Endothelial cell of umbilical vein (primary cell): Measurements from ENCODE around the gene MLC1. TPM values are rescaled to one million over a fixed set of nuclear protein-coding genes. Genes with fewer than 3 reads are reported as not detected.

Source experiments
- BruUV-seq: library from RNA; stranded (reverse); fragments of 400-500 nt; replicated peaks from 2 replicates; lab custom pipeline; 2021; lab: Mats Ljungman, UMichigan
- CTCF ChIA-PET: fragments of 300-600, 350-600 bp; sonication (Branson Sonifier 250); formaldehyde crosslinking; loops from one replicate; lab custom pipeline; 2021; ENCODE audit warnings: antibody characterized with exemption, inconsistent platforms; lab: Charles Lee
- POLR2A ChIA-PET: fragments of 300-600, 350-600 bp; sonication (Branson Sonifier 250); formaldehyde crosslinking; loops from one replicate; lab custom pipeline; 2021; ENCODE audit warnings: antibody characterized with exemption, inconsistent platforms; lab: Charles Lee
- DNase-seq: peaks from one replicate; pipeline ENCODE4 v3.0.0-alpha.2; 2011; ENCODE audit warnings: low read depth, low spot score
- FAIRE-seq: peaks from 2 replicates; lab custom pipeline; 2011; peaks lifted over from hg19 to GRCh38; lab: Jason Lieb, UNC
- H2AFZ ChIP-seq: 2 replicates; pipeline ENCODE4 v1.6.0; 2012; ENCODE audit warnings: low read depth, low read length, control low read depth, inconsistent platforms
- H3K27ac ChIP-seq: 2 replicates; pipeline ENCODE4 v1.5.1; 2011; ENCODE audit warnings: low read depth, mild to moderate bottlenecking, control low read depth, low read length, moderate library complexity; ENCODE audit not compliant: insufficient read depth
- H3K27me3 ChIP-seq, 2 experiments: 2 replicates each; pipeline versions ENCODE4 v1.6.0 to v1.6.1; 2011; ENCODE audit warnings: low read length in 2 of 2, mixed read lengths in 1 of 2; ENCODE audit not compliant: control insufficient read depth in 2 of 2, insufficient read depth in 2 of 2
- H3K36me3 ChIP-seq, 2 experiments: 2 replicates in 1 of 2; 3 replicates in 1 of 2; pipeline ENCODE4 v1.5.1; 2011; ENCODE audit warnings: low read length in 2 of 2, mild to moderate bottlenecking in 1 of 2, moderate library complexity in 1 of 2; ENCODE audit not compliant: control insufficient read depth in 2 of 2, insufficient read depth in 2 of 2; ENCODE audit errors: extremely low read depth in 1 of 2
- H3K4me1 ChIP-seq: 3 replicates; pipeline ENCODE4 v1.5.1; 2011; ENCODE audit warnings: mild to moderate bottlenecking, low read length; ENCODE audit not compliant: control insufficient read depth, insufficient read depth; ENCODE audit errors: extremely low read depth
- H3K4me2 ChIP-seq: 2 replicates; pipeline ENCODE4 v1.6.1; 2011; ENCODE audit warnings: low read length, control low read depth, mixed read lengths; ENCODE audit not compliant: insufficient read depth
- H3K4me3 ChIP-seq, 3 experiments: fragments of 200-600 bp in 1 of 3; sonication (generic), shearing (Covaris generic) in 1 of 3; replicated peaks in 1 of 3; 2 replicates each; pipeline ENCODE4 v1.5.1; 2011 to 2016; ENCODE audit warnings: control low read depth in 3 of 3, low read length in 3 of 3, mild to moderate bottlenecking in 2 of 3, inconsistent platforms in 1 of 3, low read depth in 1 of 3, moderate library complexity in 1 of 3; ENCODE audit not compliant: insufficient read depth in 1 of 3
- H3K79me2 ChIP-seq: 2 replicates; pipeline ENCODE4 v1.6.0; 2012; ENCODE audit warnings: low read length, inconsistent platforms; ENCODE audit not compliant: control insufficient read depth, insufficient read depth
- H3K9ac ChIP-seq: replicated peaks from 2 replicates; pipeline ENCODE3; 2011; ENCODE audit warnings: low read length, control low read depth; ENCODE audit not compliant: insufficient read depth; ENCODE audit errors: extremely low read depth
- H3K9me1 ChIP-seq: replicated peaks from 3 replicates; pipeline ENCODE4 v1.6.0; 2011; ENCODE audit warnings: mild to moderate bottlenecking, low read length; ENCODE audit not compliant: control insufficient read depth, insufficient read depth; ENCODE audit errors: extremely low read depth
- H3K9me3 ChIP-seq: replicated peaks from 2 replicates; pipeline ENCODE4 v1.5.1; 2012; ENCODE audit warnings: low read length, inconsistent platforms; ENCODE audit not compliant: control insufficient read depth, insufficient read depth
- H4K20me1 ChIP-seq: replicated peaks from 2 replicates; pipeline ENCODE3; 2011; ENCODE audit warnings: mild to moderate bottlenecking, low read length; ENCODE audit not compliant: control insufficient read depth, insufficient read depth; ENCODE audit errors: extremely low read depth
- CTCF ChIP-seq, 2 donors: IDR thresholded peaks; 1 replicate in 1 of 2; 2 replicates in 1 of 2; pipeline ENCODE4 v1.5.1; 2011; ENCODE audit warnings: low read length in 2 of 2, mild to moderate bottlenecking in 2 of 2, moderate library complexity in 2 of 2, control low read depth in 1 of 2, inconsistent platforms in 1 of 2, low read depth in 1 of 2; ENCODE audit not compliant: insufficient read depth in 1 of 2; ENCODE audit errors: extremely low read depth in 1 of 2
- EZH2 ChIP-seq: IDR thresholded peaks from 2 replicates; pipeline ENCODE4 v1.6.1; 2012; ENCODE audit warnings: borderline replicate concordance, low read depth, mild to moderate bottlenecking, moderate library complexity, low read length, inconsistent platforms; ENCODE audit not compliant: severe bottlenecking
- FOS ChIP-seq: IDR thresholded peaks from 2 replicates; pipeline ENCODE4 v1.6.1; 2011; ENCODE audit warnings: mild to moderate bottlenecking, low read length, moderate library complexity, borderline replicate concordance; ENCODE audit not compliant: insufficient read depth
- GATA2 ChIP-seq: IDR thresholded peaks from 2 replicates; pipeline ENCODE4 v1.7.0; 2011; ENCODE audit warnings: low read depth, mild to moderate bottlenecking, moderate library complexity, mixed read lengths, low read length; ENCODE audit not compliant: insufficient read length, insufficient read depth
- JUN ChIP-seq: IDR thresholded peaks from 2 replicates; pipeline ENCODE4 v1.6.1; 2011; ENCODE audit warnings: borderline replicate concordance, low read depth; ENCODE audit not compliant: insufficient read length, insufficient read depth
- MAX ChIP-seq: IDR thresholded peaks from 2 replicates; pipeline ENCODE4 v1.6.1; 2011; ENCODE audit not compliant: insufficient read depth, insufficient read length
- MYC ChIP-seq: IDR thresholded peaks from one replicate; pipeline ENCODE4 v1.6.1; 2011; ENCODE audit warnings: mild to moderate bottlenecking, low read depth, low read length
- POLR2A ChIP-seq: IDR thresholded peaks from 2 replicates; pipeline ENCODE4 v1.6.1; 2012; ENCODE audit warnings: low read depth, mild to moderate bottlenecking, control low read depth, low read length
- POLR2AphosphoS5 ChIP-seq: IDR thresholded peaks from 2 replicates; pipeline ENCODE4 v1.6.1; 2012; ENCODE audit warnings: low read depth, mild to moderate bottlenecking, control low read depth, low read length, moderate library complexity; ENCODE audit not compliant: insufficient read depth
- dilution Hi-C: fragments of 300-500 bp; cut with MboI; formaldehyde crosslinking; loops from one replicate; pipeline ENCODE4 v1.15.0; 2019; ENCODE audit warnings: low sequenced_read_pairs; ENCODE audit not compliant: extremely low pct_ligation_motif_present
- intact Hi-C: fragments of 100-400 bp; cut with micrococcal nuclease; formaldehyde crosslinking; loops from one replicate; pipeline ENCODE4 v1.10.0; 2022
- polyA plus RNA-seq, 4 experiments: library from polyadenylated mRNA; depleted of rRNA in 3 of 4; stranded (reverse) in 3 of 4; unstranded in 1 of 4; fragments of >200 nt; gene quantifications; 2 replicates each; pipeline versions ENCODE4 v1.2.1 to v1.2.3, GENCODE V29; 2011 to 2012; ENCODE audit warnings: missing spikeins in 1 of 4
- total RNA-seq: library from RNA; stranded (reverse); gene quantifications from 2 replicates; pipeline ENCODE4 v1.2.3, GENCODE V29; 2021

MLC1 gene
- total and polyA plus RNA-seq, 2 donors (not counting 3 experiments of a cell fraction or from before 2014, with no cell fraction given) = not detected

DNA sequence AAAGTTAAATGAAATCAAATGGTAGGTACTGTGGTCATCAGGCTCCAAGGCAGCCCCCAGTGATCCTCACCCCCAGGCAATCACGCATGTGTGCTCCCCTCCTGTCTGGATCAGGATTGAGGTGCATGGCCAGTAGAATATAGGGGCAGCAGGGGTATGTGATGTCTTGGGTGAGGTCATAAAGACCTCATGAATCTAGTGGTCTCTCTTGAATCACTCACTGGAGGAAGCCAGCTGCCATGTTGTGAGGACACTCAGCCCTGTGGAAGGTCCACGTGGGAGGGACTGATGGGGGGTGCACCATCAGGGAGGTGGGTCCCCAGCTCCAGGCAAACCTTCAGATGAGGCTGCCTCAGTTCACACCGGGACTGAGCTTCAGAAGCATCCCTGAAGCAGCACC, 65.9 kb downstream of the MLC1 start:
- no TSS peak for BruUV-seq
- Histone ChIP-seq H4K20me1 (no peaks in the 10 kb centered on the region), H3K36me3 (no peaks in the 10 kb centered on the region), H3K9ac (no peak overlapping the region), H2AFZ (no peak overlapping the region), H3K79me2 (no peaks in the 10 kb centered on the region), H3K27me3 (peaks cover 13 to 20% of the 10 kb centered on the region in 2 experiments), H3K4me2 (no peak overlapping the region), H3K4me3 (no peak overlapping the region), H3K9me1 (no peaks in the 10 kb centered on the region), H3K4me1 (no peaks in the 10 kb centered on the region), H3K9me3 (no peaks in the 10 kb centered on the region), H3K27ac (no peak overlapping the region)
- ChIA-PET POLR2A (no interaction called here), CTCF (interaction anchor here (1.0 to 1.1 kb wide), 2 partner anchors 11 to 25 kb away, joined by 3 to 5 read pairs; no protein-coding TSS in a partner anchor)
- DNase-seq (no peak), FAIRE-seq (no peak)
- dilution Hi-C loops = no loop called here
- TF ChIP-seq FOS = no peak
- TF ChIP-seq JUN = no peak
- no peak for TF ChIP-seq CTCF (IDR thresholded peaks at IDR 0.05; ENCODE audit: extremely low read depth in 1 of 2, insufficient read depth in 1 of 2, low read depth in 1 of 2, low read length in 2 of 2)
- TF ChIP-seq MYC = no peak
- intact Hi-C loops = no loop called here

- H3K9ac ChIP-seq = no peak overlapping the region
- ChIA-PET POLR2A (no interaction called here), CTCF (interaction anchor here (0.7 to 1.6 kb wide), 2 partner anchors 12 to 38 kb away, joined by 3 to 14 read pairs; no protein-coding TSS in a partner anchor)
- no peaks in the 10 kb centered on the region for H3K9me1 ChIP-seq
- DNase-seq (no peak), FAIRE-seq (no peak)
- no peak overlapping the region for H3K4me2 ChIP-seq
- no TSS peak for BruUV-seq
- peaks cover 17 to 25% of the 10 kb centered on the region in 2 experiments for H3K27me3 ChIP-seq
- intact Hi-C loops (no loop called here), dilution Hi-C loops (no loop called here)
- H2AFZ ChIP-seq = no peak overlapping the region
- no peaks in the 10 kb centered on the region for H4K20me1 ChIP-seq
- H3K27ac ChIP-seq = no peak overlapping the region
- no peaks in the 10 kb centered on the region for H3K79me2 ChIP-seq
- no peak overlapping the region for H3K4me3 ChIP-seq
- no peaks in the 10 kb centered on the region for H3K36me3 ChIP-seq
- TF ChIP-seq GATA2 = no peak
- no peak for TF ChIP-seq POLR2AphosphoS5
- TF ChIP-seq EZH2 = no peak
- no peak for TF ChIP-seq JUN
- TF ChIP-seq POLR2A = no peak
- no peak for TF ChIP-seq MYC
- no peak for TF ChIP-seq FOS
- no peak for TF ChIP-seq CTCF (IDR thresholded peaks at IDR 0.05; ENCODE audit: extremely low read depth in 1 of 2, insufficient read depth in 1 of 2, low read depth in 1 of 2, low read length in 2 of 2)
- TF ChIP-seq MAX = no peak
- no peaks in the 10 kb centered on the region for H3K4me1 ChIP-seq
- no peaks in the 10 kb centered on the region for H3K9me3 ChIP-seq
Measured at GRCh38 chr22:50018608-50019285, 66.5 kb downstream of the MLC1 start.
